ENCODE measurements around the gene AGTR1.
"Not testable (repeated sequence)": the region's sequence is repeated elsewhere in the genome, so short reads cannot be mapped to it uniquely, and the experiment has no call there.

Gene AGTR1

GRCh38 chr3:148773805-148774204 is 76.1 kb downstream of the AGTR1 start:
- no peak overlapping the region for H3K9ac ChIP-seq (ENCODE audit: low read length)

GRCh38 chr3:148778926-148779325 is 81.2 kb downstream of the AGTR1 start:
- H3K4me1 ChIP-seq (ENCODE audit: insufficient read depth, low read length, severe bottlenecking): no peaks in the 10 kb centered on the region
- H4K20me1 ChIP-seq (ENCODE audit: insufficient read depth, low read length): no peaks in the 10 kb centered on the region
- H3K4me3 ChIP-seq (ENCODE audit: low read depth, low read length, poor library complexity, severe bottlenecking): no peak overlapping the region
- no peak overlapping the region for H3K27ac ChIP-seq (ENCODE audit: low read depth, low read length, poor library complexity, severe bottlenecking)
- TF ChIP-seq EZH2 (IDR thresholded peaks at IDR 0.05; ENCODE audit: borderline replicate concordance, low read length) (no peak), CTCF (IDR thresholded peaks at IDR 0.05; ENCODE audit: low read length) (no peak)
- H3K27me3 ChIP-seq (ENCODE audit: insufficient read depth, low read length): no peaks in the 10 kb centered on the region
- H3K9me2 ChIP-seq (ENCODE audit: low read depth, low read length): no peaks in the 10 kb centered on the region
- no peaks in the 10 kb centered on the region for H3F3A ChIP-seq (ENCODE audit: insufficient read depth, low read length)
- H3K9me3 ChIP-seq (ENCODE audit: low read length): no peaks in the 10 kb centered on the region
- H3K79me2 ChIP-seq (ENCODE audit: insufficient read depth, low read length): no peaks in the 10 kb centered on the region
- no peak overlapping the region for H2AFZ ChIP-seq (ENCODE audit: low read length)
- H3K4me2 ChIP-seq (ENCODE audit: low read length): no peak overlapping the region
- H3K9ac ChIP-seq (ENCODE audit: low read length): no peak overlapping the region
- no peaks in the 10 kb centered on the region for H3K36me3 ChIP-seq (ENCODE audit: insufficient read depth, low read length)

More at GRCh38 chr3:148773805-148774204, 76.1 kb downstream of the AGTR1 start:
- Histone ChIP-seq H3K9me2 (ENCODE audit: low read depth, low read length) (no peaks in the 10 kb centered on the region), H4K20me1 (ENCODE audit: insufficient read depth, low read length) (no peaks in the 10 kb centered on the region), H3K36me3 (ENCODE audit: insufficient read depth, low read length) (no peaks in the 10 kb centered on the region), H3K4me1 (ENCODE audit: insufficient read depth, low read length, severe bottlenecking) (no peaks in the 10 kb centered on the region), H3F3A (ENCODE audit: insufficient read depth, low read length) (no peaks in the 10 kb centered on the region), H3K9me3 (ENCODE audit: low read length) (no peaks in the 10 kb centered on the region), H3K79me2 (ENCODE audit: insufficient read depth, low read length) (no peaks in the 10 kb centered on the region), H2AFZ (ENCODE audit: low read length) (no peak overlapping the region), H3K27ac (ENCODE audit: low read depth, low read length, poor library complexity, severe bottlenecking) (no peak overlapping the region), H3K27me3 (ENCODE audit: insufficient read depth, low read length) (no peaks in the 10 kb centered on the region), H3K4me3 (ENCODE audit: low read depth, low read length, poor library complexity, severe bottlenecking) (no peak overlapping the region), H3K4me2 (ENCODE audit: low read length) (no peak overlapping the region)
- TF ChIP-seq EZH2 (IDR thresholded peaks at IDR 0.05; ENCODE audit: borderline replicate concordance, low read length) (no peak), CTCF (IDR thresholded peaks at IDR 0.05; ENCODE audit: low read length) (no peak)

GRCh38 chr3:148785026-148785425 is 87.3 kb downstream of the AGTR1 start:
- not testable (repeated sequence) for H3K4me2 ChIP-seq (ENCODE audit: low read length); H3K27ac ChIP-seq (ENCODE audit: low read depth, low read length, poor library complexity, severe bottlenecking); H3K9me3 ChIP-seq (ENCODE audit: low read length); H3K4me3 ChIP-seq (ENCODE audit: low read depth, low read length, poor library complexity, severe bottlenecking); H4K20me1 ChIP-seq (ENCODE audit: insufficient read depth, low read length); H3K36me3 ChIP-seq (ENCODE audit: insufficient read depth, low read length); H2AFZ ChIP-seq (ENCODE audit: low read length); H3K79me2 ChIP-seq (ENCODE audit: insufficient read depth, low read length); H3K9me2 ChIP-seq (ENCODE audit: low read depth, low read length); H3K27me3 ChIP-seq (ENCODE audit: insufficient read depth, low read length); H3K9ac ChIP-seq (ENCODE audit: low read length); H3K4me1 ChIP-seq (ENCODE audit: insufficient read depth, low read length, severe bottlenecking); H3F3A ChIP-seq (ENCODE audit: insufficient read depth, low read length)

GRCh38 chr3:148786159-148786558 is 88.5 kb downstream of the AGTR1 start:
- H3K9ac ChIP-seq (ENCODE audit: low read length); H2AFZ ChIP-seq (ENCODE audit: low read length); H3K4me1 ChIP-seq (ENCODE audit: insufficient read depth, low read length, severe bottlenecking); H3K27ac ChIP-seq (ENCODE audit: low read depth, low read length, poor library complexity, severe bottlenecking); H3K9me3 ChIP-seq (ENCODE audit: low read length); H4K20me1 ChIP-seq (ENCODE audit: insufficient read depth, low read length); H3K79me2 ChIP-seq (ENCODE audit: insufficient read depth, low read length); H3K4me3 ChIP-seq (ENCODE audit: low read depth, low read length, poor library complexity, severe bottlenecking); H3K27me3 ChIP-seq (ENCODE audit: insufficient read depth, low read length); H3F3A ChIP-seq (ENCODE audit: insufficient read depth, low read length); H3K4me2 ChIP-seq (ENCODE audit: low read length); H3K9me2 ChIP-seq (ENCODE audit: low read depth, low read length); H3K36me3 ChIP-seq (ENCODE audit: insufficient read depth, low read length): not testable (repeated sequence)

Data from OCI-LY1 (cell line).